Measurements from ENCODE around the gene ERMP1.
"Not testable (repeated sequence)": the region's sequence is repeated elsewhere in the genome, so short reads cannot be mapped to it uniquely, and the experiment has no call there.

The ERMP1 gene

DNA sequence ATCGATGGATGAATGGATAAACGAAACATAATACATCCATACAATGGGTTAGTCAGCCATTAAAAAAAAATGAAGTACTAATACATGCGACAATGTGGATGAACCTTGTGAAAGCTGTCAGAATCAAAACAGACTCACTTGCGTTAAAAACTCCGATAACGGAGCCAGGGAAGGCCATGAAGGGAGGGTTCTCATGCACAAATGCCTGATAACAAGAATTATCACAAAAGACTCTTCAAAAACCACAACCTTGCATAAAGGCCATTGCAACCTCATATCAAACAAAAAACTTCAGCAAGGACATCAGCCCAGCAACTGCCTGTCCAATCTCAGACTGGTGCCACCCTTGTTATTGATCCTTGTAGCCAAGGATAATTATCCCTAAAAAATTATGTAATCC is 13.7 kb downstream of the ERMP1 start:
- DNase-seq (ENCODE audit: low read depth) = no peak

DNA sequence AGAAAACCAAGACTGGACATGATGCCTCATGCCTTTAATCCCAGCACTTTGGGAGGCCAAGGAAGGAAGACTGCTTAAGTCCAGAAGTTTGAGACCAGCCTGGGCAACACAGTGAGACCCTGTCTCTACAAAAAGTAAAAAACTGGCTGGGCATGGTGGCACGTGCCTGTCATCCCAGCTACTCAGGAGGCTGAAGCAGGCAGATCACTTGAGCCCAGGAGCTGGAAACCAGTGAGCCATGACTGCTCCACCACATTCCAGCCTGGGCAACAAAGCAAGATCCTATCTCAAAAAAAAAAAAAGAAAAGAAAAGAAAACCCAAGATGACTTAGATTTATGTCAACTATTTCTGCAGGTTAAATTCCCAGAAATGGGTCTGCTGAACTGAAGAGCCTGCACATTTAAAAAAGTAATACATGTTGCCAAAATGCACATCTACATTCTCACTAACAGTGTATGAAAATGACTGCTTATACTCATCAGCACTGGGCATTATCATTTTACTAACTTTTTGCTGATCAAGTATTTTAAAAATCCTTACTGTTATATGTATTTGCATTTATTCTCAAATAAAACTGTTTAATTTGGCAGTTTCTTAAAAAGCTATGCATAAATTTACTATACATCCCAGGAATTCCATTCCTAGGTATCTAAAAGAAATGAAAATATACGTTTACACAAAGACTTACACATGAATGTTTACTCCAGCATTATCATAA is 14.3 kb downstream of the ERMP1 start:
- no peak for DNase-seq (ENCODE audit: low read depth)

DNA sequence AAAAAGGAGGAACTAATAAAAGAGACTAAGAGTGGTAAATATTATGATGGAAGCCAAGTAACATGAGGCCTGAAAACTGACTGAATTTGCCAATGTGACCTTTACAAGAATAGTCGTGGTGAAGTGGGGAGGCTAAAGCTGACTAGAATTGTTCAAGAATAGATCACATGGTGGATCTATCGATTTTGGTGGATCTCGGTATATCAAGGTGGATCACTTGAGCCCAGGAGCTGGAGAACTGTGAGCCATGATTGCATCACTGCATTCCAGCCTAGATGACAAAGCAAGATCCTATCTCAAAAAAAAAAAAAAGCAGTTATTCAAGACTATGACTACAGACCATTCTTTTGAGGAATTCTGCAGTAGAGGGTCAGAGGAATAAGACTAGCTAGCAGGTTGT is 15.1 kb downstream of the ERMP1 start:
- DNase-seq (ENCODE audit: low read depth) = peak; percentile 87

DNA sequence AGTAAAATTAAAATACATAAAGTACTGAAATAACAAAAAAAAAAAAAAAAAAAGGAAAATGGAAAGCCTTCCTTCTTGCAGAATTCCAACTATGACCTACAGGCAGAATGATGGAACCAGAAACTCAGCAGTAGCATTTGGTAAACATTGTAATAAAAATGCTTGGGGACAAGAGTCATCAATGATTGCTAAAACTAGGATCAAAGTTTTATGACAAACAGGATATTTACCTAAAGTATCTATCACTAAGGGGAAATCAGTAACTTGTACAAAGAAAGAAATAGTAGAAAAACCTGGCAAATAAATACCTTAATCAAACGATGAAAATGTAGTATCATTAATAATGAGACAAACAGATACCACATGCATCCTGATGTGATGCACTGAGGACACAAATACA is 17.5 kb downstream of the ERMP1 start:
- DNase-seq (ENCODE audit: low read depth) = no peak

DNA sequence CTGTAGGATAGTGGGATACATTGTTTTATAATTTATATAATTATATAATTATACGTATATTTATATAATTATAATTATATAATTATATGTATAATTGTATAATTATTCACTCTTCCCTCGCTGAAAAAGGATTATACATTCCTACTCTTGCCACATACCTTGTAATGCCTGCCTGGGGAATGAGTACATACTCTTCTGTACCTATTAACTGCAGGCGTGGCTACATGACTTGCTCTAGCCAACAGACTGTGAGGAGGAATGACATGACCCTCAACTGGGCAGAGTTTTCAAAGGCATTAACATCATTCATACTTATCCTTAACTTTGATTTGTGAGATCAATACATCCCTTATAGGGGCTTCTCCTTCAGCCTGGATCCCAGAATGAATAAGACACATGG is 19.1 kb downstream of the ERMP1 start:
- DNase-seq (ENCODE audit: low read depth) = no peak

DNA sequence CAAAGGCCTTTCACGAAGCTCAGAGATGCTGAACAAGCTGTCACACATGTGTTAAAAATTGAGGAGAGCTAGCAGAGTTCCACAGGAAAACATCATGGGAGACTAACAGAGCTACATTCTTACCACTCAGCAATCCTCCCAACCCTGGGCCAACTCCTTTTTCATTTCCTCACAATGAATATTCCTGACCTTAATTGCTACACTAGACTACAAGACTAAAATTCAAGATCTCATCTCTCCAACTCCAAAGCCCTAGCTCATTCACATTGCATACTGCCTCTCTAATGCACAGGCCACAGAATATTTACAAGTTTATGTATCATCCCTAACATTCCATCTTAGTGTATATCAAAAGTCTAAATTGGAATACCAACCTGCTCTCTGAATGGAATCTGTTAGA is 21.2 kb downstream of the ERMP1 start:
- no peak for DNase-seq (ENCODE audit: low read depth)

DNA sequence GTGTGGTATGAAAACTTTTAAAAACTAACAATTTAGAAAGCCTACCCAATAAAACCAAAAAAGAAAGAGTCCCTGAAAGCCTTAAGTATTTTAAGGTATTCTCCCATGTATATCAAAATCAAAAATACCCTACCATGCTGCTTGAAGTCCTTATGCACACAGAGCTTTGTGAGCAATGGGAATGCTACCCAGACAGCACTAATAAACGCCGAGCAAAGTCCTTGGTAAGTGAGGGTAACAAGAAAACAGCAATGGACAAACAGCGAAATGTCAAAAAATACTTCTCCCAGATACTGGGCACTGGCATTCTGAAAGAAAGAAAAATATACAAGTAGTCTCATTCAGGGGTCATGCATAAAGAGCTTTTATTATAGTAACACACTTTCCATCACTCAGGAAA is 27.4 kb downstream of the ERMP1 start:
- no peak for DNase-seq (ENCODE audit: low read depth)

DNA sequence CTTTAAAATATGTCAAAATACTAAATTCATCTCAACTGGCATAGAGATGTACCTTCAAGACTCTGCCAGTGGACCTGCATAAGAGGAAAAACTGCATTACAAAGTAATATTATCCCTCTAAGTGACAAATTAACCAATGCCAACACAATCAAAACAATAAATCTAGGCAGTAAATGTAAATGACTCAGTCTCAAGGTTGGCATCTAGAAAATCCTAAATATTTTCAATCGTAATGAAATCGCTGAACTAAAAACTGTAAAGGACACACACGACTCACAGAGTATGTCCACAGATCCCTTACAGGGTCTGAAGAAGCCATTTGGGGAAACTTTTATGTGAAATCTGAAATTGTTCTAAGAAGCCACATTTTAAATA is 31.2 kb downstream of the ERMP1 start:
- no peak for DNase-seq (ENCODE audit: low read depth)

DNA sequence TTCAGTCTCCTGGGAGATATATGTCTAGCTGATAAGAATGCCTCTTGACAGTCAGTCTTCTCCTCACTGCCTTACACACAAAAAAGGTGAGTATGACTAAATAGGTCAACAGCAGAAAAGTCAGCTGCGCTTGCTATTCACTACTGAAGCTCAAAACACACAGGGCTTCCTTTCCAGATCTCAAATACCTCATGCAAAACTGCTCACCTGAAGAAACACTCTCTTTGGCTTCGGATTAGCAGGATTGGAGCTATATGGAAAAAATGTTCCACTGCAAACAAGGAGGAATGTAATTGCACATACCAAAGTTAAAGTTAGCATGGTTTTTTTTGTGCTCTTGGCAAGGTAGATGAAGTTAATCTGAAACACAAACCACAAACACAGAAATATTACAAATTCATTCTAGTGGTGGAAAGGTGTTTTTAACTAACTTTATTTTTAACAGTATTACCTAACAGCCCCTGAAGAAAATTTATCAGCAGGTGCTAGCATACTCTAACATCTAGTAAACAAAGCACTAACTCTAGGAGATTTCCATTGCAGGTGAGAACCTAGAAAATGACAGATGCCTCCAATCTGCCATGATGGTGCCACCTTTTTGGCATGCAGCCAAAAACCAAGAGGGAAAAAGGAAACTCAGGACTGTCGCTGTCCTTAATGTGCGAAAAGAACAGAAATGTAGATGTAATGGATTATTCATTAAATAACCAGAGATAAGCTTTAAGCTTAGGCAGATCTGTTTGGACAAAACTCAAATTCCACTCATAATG is 31.8 kb downstream of the ERMP1 start:
- DNase-seq (ENCODE audit: low read depth) = no peak

DNA sequence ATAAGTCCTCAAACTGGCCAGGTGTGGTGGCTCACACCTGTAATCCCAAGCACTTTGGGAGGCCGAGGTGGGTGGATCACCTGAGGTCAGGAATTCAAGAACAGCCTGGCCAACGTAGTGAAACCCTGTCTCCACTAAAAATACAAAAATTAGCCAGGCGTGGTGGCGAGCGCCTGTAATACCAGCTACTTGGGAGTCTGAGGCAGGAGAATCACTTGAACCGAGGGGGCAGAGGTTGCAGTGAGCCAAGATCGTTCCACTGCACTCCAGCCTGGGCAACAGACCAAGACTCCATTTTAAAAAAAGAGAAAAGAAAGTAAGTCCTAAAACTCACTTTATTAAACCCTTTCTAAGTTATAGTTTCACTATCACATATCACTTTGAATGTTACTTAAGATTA is 32.5 kb downstream of the ERMP1 start:
- DNase-seq (ENCODE audit: low read depth) = not testable (repeated sequence)

DNA sequence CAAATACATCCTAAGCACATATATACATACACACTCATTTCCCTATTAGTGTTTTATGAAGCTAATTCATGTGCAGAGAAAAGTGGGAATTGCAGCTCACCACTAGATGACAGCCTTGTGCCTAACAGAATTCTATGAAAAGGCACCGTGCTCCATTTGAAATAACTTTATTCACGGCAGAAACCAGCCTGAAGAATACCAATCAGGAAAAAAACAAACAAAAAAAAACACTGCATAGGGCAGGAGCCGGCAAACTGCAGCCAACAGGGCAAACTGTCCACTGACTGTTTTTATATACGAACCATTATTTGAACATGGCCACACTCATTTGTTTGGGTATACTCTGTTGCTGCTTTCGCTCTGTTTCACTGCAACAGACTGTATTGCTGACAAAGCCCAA is 33.6 kb downstream of the ERMP1 start:
- DNase-seq (ENCODE audit: low read depth) = peak; percentile 64

DNA sequence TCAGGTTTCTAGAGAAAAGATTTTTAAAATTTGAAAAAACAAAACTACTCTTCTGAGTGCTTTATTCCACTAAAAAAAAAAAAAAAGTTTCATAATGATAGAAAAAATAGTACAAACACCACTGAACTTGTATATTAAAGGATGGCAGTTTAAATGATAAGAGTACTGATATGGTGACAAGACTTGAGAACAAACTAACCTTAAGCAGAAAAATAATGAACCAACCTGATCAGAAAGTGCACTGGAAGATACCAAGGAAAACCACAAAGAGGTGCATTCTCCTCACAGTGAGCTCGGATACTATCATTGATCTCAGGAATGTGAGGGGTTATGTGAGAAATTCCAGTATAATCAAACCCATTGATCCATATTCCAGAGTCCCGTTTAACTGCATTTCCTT is 34.3 kb downstream of the ERMP1 start:
- no peak for DNase-seq (ENCODE audit: low read depth)

DNA sequence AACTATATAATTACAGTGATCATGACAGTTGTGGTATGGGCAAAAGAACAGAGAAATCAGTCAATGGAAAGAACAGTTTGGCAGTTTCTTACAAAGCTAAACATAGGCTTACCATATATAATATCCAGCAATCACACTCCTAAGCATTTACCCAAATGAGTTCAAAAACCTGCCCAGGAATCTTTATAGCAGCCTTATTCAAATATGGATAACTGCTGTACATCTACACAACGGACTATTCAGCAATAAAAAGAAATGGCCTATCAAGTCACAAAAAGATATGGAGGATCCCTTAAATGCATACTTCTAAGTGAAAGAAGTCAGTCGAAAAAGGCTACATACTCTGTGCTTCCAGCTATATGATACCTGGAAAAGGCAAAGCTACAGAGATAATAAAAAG is 36.6 kb downstream of the ERMP1 start:
- DNase-seq (ENCODE audit: low read depth) = no peak

DNA sequence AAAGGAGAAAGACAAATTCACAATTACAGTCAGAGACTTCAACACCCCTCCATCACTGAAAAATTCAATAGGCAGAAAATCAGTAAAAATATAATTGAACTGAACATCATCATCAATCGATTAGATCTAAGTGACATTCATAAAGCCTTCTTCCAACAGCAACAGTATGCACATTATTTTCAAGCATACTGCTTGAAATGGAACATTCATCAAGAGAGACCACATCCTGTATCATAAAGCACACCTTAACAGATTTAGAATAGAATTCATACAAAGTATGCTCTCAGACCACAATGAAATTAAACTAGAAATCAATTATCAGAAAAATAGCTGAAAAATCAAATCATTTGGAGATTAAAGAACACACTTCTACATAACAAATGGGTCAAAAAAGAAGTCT is 39.1 kb downstream of the ERMP1 start:
- no peak for DNase-seq (ENCODE audit: low read depth)

DNA sequence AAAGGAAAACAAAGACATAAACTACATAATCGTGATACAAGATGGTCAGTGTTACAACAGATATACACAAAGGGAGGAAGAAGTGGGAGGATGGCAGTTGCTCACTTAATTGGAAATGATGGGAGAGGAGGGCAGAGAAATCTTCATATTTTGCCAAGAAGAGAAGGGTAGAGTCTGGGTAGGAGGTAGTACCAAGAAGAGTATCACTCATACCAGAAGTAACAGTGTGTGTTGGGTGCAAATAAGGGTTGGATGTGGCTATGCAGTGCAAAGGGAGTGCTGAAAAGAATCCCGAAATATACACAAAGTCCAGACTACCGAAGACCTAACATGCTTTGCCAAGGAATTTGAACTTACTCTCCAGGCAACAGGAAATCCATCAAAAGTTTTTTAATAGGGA is 41.0 kb downstream of the ERMP1 start:
- DNase-seq (ENCODE audit: low read depth) = no peak

DNA sequence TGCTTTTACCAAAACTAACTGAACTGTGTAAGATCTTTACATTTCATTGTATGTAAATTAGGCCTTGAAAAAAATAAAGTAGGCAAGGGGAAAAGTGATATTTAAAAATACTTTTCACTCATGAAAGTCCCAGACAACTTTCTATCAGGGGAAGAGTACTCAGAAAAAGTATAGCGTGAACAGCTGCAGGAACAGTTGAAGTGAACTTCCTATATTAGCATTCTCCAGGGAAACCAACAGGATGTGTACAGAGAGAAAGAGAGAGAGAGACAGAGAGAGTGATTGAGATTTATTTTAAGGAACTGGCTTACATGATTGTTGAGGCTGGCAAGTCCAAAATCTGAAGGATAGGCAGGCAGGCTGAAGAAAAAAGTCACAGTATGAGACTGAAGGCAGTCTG is 42.0 kb downstream of the ERMP1 start:
- no peak for DNase-seq (ENCODE audit: low read depth)

DNA sequence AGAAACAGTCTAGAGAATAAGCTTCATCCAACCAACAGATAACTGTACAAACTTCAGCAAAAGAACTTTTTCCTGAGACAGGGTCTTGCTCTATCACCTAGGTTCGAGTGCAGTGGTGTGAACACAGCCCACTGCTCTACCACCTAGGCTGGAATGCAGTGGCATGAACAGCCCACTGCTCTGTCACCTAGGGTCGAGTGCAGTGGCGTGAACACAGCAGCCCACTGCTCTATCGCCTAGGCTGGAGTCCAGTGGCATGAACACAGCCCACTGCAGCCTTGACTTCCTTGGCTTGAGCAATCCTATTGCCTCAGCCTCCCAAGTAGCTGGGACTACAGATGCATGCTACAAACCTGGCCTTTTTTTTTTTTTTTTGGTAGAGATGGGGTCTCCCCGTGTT is 43.4 kb downstream of the ERMP1 start:
- no peak for DNase-seq (ENCODE audit: low read depth)

DNA sequence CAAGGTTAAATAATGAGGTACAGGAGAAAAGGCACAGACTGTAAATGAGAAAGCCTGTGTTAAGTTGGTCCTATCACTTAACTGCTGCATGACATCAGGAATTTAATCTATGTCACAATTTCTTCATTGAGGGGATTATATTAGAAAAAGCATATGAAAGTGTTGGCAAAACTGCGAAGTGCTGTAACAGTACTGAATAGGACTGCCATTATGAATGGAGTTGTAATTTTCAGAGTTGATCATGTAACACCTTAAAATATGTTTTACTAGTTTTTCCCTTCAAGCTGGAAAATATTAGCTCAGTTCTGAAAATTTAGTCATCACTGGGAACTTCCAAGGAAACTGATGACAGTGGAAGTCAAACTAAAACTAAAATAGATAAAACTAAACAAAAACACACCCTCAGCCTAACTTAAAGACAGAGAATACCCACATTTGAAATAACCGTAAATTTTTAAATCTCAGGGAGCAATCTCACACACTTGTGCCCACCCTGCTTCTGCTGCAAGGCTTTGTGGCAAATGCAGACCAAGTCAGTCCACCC is 45.1 kb downstream of the ERMP1 start:
- DNase-seq (ENCODE audit: low read depth) = no peak

DNA sequence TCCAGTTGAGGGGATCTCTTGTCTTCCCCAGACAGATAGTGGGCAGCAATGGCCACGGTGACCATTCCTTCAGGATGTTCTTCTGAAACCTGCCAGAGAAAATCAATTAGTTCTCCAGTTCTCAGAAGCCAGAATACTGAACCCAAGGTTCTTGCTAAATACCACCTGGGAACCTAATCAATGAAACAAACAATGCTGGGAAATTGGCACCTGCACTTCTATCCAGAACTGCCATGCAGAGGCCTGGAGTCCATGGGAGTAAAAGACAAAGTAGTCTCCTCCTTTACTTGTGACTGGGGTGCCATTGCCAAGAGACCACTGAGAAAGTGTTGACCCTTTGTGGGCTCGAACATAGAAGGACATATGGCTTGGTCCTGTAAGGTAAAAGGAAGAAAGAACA is 45.7 kb downstream of the ERMP1 start:
- no peak for DNase-seq (ENCODE audit: low read depth)

DNA sequence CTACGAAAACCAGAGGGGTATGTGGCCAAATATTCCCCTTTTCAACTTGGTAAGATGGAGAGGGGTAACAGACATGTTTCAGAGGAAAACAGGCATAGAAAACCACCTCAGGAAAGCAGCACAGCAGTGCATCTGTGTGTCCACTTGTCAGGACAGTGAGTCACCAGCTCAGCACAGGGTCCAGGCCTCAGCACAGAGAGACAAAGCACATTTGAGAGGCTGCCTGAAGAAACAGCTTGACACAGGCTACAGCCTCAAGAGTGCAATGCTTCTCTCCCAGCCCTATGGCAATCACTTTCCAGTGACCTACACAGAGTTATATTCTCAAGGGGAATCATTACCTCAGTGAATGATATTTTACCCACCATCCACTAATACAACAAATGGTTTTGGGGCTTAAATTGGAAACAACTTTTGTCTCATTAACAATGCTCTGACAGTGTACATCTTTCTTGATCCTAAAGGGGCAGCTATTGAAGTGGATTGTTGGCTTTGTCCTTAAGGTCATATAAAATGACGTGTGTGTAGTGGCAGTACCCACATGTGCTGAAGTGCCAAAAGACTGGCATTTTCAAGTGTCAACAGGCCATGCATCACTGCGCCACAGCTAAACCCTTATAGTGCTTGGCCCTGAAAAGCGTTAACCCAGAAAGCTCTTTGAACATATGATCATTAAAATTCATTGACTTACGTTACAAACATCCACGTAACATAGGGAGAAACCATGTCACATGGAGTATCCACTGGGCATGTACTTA is 46.4 kb downstream of the ERMP1 start:
- peak; percentile 17 for DNase-seq (ENCODE audit: low read depth)

DNA sequence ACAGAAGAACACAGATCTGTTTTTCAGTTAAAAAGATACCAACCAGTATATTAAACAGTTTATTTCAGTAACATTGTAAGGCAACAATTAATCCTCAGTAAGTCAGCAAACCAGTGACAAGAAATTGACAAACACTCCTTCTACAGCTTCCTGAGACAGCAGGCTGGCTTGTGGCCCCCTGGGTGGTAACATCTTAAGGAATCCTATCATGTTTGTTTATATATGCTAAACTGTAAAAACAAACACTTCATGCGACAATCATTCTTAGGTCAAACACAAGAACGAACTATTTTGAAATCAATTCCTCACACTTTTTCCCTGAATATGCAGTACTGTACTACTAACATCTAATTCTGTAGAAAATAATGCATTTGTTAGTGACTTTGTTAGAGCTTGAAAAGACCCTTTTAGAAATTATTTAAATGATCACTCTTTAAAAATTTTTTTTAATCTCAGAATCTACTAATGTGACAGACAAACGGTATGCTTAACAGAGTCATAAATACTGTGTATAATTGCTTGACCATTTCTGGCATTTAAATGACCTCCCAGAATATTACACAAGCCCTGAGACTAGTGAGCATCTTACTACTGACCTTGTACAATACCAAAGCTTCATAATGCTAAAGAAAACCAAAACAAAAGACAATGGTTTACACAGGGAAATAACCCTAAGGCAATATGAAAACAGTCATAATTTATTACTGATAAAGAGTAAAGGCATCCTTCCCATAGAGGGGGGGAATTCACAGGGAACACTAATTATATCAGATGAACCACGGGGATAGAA is 48.2 kb downstream of the ERMP1 start:
- DNase-seq (ENCODE audit: low read depth) = no peak

DNA sequence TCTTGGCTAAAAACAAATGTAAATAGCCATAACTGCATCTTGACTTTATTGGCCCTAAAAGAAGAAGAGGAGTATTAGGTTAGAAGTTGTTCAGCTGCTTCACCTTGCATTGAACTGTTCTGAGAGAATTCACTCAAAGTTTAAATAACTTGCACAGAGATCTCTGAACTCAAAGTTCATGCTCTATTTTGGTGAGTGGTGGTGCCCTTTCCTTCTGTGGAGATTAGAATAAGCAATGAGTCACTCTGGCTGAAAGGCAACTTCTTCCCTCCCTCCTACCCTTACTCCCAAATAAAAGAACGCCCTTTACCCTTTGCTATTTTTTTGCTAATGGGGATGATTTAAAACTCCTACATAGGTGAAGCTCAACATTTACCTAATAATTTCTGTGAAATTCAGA is 48.9 kb downstream of the ERMP1 start:
- no peak for DNase-seq (ENCODE audit: low read depth)

All from ELR (cell line).